Stimulated activated CD4-positive, alpha-beta T cell treated with anti-CD3 and anti-CD28 coated beads, Interleukin-15, amount 100 ng/mL, for 1 hour (primary cell): ENCODE data around the gene ZBTB21.
A peak's percentile ranks its signal among the peaks of the same experiment; 100 is the strongest.
"Not testable (repeated sequence)": the region's sequence is repeated elsewhere in the genome, so short reads cannot be mapped to it uniquely, and the experiment has no call there.

Experiments used
- DNase-seq, 2 donors: peaks; one replicate each; pipeline ENCODE4 v3.0.0-alpha.2; 2020; ENCODE audit warnings: low read depth in 1 of 2, low spot score in 1 of 2

Gene ZBTB21

GRCh38 chr21:41953831-41954653 is 56.1 kb downstream of the ZBTB21 start, which contains the start of gene C2CD2:
C2CD2 (minus strand) TSS chr21:41954018; CDS start chr21:41953648, 370 bp downstream.
- DNase-seq: peak in 1 of 2 donors; percentile 22

GRCh38 chr21:41953249-41953830 is 56.8 kb downstream of the ZBTB21 start:
- no peak for DNase-seq

GRCh38 chr21:41952568-41953248 is 57.5 kb downstream of the ZBTB21 start:
- DNase-seq: no peak

DNA sequence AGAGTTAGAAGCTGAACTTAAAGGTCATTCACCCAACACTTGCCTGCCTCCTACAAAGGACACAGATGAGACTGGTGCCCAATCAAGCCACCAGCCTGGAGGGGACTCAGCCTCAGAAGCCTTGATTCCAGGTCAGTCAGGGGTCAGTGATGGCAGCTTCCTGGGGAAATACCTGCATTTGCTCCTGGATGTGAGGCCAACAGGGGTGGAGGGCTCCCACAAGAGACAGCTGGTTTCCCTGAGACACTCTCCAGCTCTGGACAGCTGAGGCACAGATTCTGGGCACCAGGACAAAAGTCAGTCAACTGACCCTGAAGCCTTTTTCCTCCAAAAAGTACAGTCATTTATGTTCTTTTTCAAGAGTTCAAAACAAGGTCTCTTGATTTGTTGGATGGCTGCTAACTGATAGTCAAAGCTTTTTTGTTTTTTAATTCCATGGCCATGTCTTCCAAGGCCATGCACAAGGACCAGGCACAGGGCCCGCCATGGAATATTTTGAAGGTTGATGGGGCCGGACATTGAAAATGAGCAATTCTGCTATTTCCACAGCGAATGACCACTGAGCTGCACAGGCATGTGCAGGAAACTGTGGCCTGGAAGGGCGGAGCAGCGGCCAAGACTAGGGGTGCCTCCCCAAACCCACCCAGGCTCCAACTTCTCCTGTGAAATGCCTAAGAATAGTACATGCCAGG is 58.1 kb downstream of the ZBTB21 start:
- no peak for DNase-seq

DNA sequence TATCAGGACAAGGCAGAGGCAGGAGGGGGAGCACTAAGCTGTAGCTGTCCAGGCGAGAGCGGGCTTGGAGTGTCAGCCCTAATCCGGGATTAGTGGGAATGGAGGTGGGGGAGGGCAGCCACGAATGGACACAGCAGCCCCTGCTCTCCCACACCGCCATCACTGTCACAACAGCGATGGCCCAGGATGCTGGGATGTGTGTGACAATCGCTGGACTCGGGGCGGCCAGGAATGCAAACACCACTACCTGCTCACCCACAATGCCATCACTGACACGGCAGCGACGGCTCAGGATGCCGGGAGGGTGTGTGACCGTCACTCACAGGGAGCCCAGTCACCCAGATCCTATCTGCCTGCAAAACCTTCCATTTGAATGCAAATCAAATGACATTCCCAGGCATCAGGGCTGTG is 59.2 kb downstream of the ZBTB21 start:
- no peak for DNase-seq

DNA sequence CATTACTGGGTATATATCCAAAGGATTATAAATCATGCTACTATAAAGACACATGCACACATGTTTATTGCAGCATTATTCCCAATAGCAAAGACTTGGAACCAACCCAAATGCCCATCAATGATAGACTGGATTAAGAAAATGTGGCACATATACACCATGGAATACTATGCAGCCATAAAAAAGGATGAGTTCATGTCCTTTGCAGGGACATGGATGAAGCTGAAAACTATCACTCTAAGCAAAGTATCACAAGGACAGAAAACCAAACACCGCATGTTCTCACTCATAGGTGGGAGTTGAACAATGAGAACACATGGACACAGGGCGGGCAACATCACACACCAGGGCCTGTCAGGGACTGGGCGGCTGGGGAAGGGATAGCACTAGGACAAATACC is 60.5 kb downstream of the ZBTB21 start:
- not testable (repeated sequence) for DNase-seq

DNA sequence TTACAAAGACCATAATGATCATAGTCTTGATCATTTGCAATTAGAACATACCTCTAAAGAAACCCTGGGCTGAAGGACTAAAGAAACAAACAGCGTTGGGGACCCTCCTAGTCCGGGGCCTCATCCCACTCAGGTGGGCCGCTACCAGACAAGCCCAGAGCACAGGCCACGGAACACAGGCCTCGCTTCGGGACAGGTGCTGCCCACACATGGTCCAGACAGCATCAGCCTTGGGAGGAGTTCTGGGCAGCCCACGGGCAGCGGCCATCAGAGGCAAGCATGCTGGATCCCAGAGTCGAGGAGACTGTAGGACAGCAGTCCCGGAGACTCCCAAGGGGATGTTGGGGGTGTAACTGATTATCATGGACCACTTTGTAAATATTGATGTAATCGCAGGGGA is 61.3 kb downstream of the ZBTB21 start:
- DNase-seq: no peak

DNA sequence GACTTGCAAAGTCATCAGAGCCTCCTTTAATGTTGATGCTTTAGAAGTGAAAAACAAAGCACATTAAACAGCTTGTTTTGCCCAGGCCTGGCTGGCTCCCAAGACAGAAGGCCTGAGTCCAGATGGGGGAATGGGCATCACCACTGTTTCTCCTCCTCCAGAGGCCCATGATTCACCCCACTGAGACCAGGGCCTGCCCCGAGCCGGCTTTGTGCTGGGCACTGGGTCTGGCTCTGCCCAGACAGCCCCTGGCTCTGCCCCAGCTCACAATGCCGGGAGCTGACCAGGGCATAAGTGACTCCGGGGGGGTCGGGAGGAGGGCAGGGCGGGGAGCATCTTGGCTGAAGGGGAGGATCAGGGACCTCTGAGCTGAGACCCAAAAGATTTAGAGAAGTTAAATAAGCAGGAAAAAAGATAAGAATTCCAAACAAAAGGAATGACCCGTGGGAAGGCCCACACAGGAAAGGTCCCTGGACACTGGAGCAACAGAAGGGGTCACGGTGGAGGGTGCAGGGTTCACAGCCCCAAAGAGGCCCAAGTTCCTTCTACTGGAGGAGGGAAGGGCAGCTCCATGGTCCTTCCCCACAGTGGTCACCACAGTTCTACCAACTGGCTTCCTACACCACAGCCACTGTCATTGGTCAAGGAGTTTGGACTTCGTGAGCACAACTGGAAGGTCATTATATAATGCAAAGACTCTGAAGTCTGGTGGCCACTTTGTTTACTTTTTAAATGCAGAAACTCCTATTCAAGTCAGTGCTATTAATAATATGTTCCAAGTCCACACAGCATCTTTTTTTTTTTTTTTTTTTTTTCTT is 61.9 kb downstream of the ZBTB21 start:
- DNase-seq: no peak

DNA sequence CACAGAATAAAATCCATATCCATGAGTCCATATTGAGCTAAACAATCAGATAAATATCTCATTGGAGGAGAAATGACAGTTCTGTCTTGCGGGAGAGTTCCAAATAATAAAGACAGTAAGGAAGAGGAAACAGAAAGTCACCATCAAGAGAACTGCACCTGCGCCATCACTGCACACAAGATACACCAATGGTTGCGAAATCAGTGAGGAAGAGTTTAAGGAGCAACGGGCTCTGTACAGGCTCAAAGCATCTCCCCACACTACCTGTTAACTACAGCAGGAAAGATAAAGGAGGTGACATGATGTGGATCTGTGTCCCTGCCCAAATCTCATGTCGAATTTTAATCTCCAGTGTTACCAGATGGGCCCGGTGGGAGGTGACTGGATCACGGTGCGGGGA is 64.2 kb downstream of the ZBTB21 start:
- DNase-seq: no peak

GRCh38 chr21:41943851-41944250 is 66.3 kb downstream of the ZBTB21 start:
- DNase-seq: no peak

GRCh38 chr21:41942457-41942856 is 67.7 kb downstream of the ZBTB21 start:
- DNase-seq: no peak

- DNase-seq: no peak
Observed at GRCh38 chr21:41941941-41942340, 68.2 kb downstream of the ZBTB21 start.

DNA sequence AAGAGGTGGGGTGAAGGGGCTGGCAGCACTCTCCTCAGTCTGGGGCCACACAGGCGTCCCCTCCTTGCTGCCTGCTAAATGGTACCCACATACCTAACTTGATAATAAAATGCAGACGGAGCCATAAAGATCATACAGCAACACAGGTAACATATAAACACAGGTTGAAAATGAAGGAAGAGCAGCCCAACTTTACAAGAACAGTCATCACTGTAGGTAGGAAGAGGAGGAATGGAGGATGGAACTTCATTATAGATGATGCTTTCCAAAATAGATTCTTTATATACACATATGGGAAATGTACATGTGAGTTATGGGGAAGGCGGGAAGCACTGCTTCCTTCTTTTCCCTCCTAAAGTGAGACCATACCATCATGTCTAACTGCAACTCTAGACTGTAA is 69.7 kb downstream of the ZBTB21 start:
- no peak for DNase-seq

DNA sequence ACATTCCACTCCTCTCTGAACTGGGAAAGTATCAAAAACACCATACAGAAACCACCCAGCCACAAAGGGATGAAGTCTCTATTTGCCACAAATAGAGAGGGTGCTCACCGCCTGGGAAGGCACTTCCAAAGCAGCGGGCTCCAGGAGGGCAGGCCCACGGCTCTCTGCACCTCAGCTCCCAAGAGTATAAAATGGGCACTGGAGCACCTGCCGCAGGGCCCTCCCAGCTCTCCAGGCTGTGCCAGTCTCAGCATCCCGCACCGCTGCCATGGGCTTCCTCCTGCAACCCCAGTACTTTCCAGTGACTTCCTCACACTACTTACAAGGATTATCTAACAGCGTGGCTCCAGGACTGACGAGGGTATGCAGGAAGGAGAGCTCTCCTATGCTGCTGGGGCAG is 70.8 kb downstream of the ZBTB21 start:
- DNase-seq: no peak
